K562 (cell line): ENCODE data around the gene ATP6V0A4.
"Not testable (repeated sequence)": the region's sequence is repeated elsewhere in the genome, so short reads cannot be mapped to it uniquely, and the experiment has no call there.

Source experiments
- CHD2 ChIP-seq: IDR thresholded peaks from 2 replicates; pipeline ENCODE4 v1.6.1; 2011; ENCODE audit warnings: low read depth, low read length
- EGR1 ChIP-seq: fragments of 450-650 bp; conservative IDR thresholded peaks from 2 replicates; pipeline ENCODE4 v1.6.1; 2017; ENCODE audit warnings: mild to moderate bottlenecking
- GTF2A2 ChIP-seq: IDR thresholded peaks from 2 replicates; pipeline ENCODE4 v1.6.1; 2016; ENCODE audit warnings: mild to moderate bottlenecking, missing genetic modification characterization, missing compliant biosample characterization

DNA sequence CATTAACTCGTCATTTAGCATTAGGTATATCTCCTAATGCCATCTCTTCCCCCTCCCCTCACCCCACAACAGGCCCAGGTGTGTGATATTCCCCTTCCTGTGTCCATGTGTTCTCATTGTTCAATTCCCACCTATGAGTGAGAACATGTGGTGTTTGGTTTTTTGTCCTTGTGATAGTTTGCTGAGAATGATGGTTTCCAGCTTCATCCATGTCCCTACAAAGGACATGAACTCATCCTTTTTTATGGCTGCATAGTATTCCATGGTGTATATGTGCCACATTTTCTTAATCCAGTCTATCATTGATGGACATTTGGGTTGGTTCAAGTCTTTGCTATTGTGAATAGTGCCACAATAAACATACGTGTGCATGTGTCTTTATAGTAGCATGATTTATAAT is 13.3 kb upstream of the ATP6V0A4 start:
- TF ChIP-seq EGR1; CHD2; GTF2A2 (tag): not testable (repeated sequence)
